Neural cell (in vitro differentiated cells): ENCODE results near the gene LRRC36. TPM values are rescaled to one million over a fixed set of nuclear protein-coding genes. Genes with fewer than 3 reads are reported as not detected.
A peak's percentile ranks its signal among the peaks of the same experiment; 100 is the strongest.

Source experiments
- H2AFZ ChIP-seq: fragments of 200-600, 300-800 bp; sonication (generic), shearing (Covaris generic); 2 replicates; pipeline ENCODE4 v1.6.0; 2014; ENCODE audit warnings: low read depth, mild to moderate bottlenecking, antibody characterized with exemption, low read length, moderate library complexity
- H3F3A ChIP-seq: fragments of 200-600 bp; shearing (Covaris generic); 2 replicates; pipeline ENCODE4 v1.6.1; 2016; ENCODE audit warnings: mild to moderate bottlenecking, moderate library complexity, mixed read lengths, antibody characterized with exemption, low read length; ENCODE audit not compliant: insufficient read depth, poor library complexity, severe bottlenecking
- H3K27ac ChIP-seq: fragments of 200-600, 300-800 bp; sonication (generic), shearing (Covaris generic); 2 replicates; pipeline ENCODE4 v1.5.1; 2014; ENCODE audit warnings: mild to moderate bottlenecking, low read length, moderate library complexity
- H3K27me3 ChIP-seq: fragments of 300-800, 200-600 bp; sonication (generic), shearing (Covaris generic); 2 replicates; pipeline ENCODE4 v1.6.0; 2014; ENCODE audit warnings: mild to moderate bottlenecking, low read depth, low read length, moderate library complexity; ENCODE audit not compliant: insufficient read depth
- H3K36me3 ChIP-seq: fragments of 300-800, 200-600 bp; sonication (generic), shearing (Covaris generic); 2 replicates; pipeline ENCODE4 v1.5.1; 2014; ENCODE audit warnings: mild to moderate bottlenecking, antibody characterized with exemption, low read length, moderate library complexity; ENCODE audit not compliant: insufficient read depth
- H3K4me2 ChIP-seq: fragments of 300-800, 200-600 bp; sonication (generic), shearing (Covaris generic); 2 replicates; pipeline ENCODE4 v1.6.0; 2014; ENCODE audit warnings: mild to moderate bottlenecking, low read length
- H3K4me3 ChIP-seq: fragments of 300-800, 200-600 bp; sonication (generic), shearing (Covaris generic); 2 replicates; pipeline ENCODE4 v1.5.1; 2014; ENCODE audit warnings: mild to moderate bottlenecking, low read length, moderate library complexity
- H3K79me2 ChIP-seq: fragments of 200-600 bp; shearing (Covaris generic); replicated peaks from 2 replicates; pipeline ENCODE4 v1.6.0; 2014; ENCODE audit warnings: mild to moderate bottlenecking, low read length, moderate library complexity; ENCODE audit not compliant: insufficient read depth
- H3K9ac ChIP-seq: fragments of 300-800, 200-600 bp; sonication (generic), shearing (Covaris generic); 2 replicates; pipeline ENCODE4 v1.6.1; 2016; ENCODE audit warnings: mild to moderate bottlenecking, low read length, mixed read lengths
- H3K9me2 ChIP-seq: fragments of 200-600 bp; shearing (Covaris generic); 2 replicates; pipeline ENCODE4 v1.6.1; 2016; ENCODE audit warnings: mild to moderate bottlenecking, low read length, mixed read lengths; ENCODE audit not compliant: insufficient read depth
- H3K9me3 ChIP-seq: fragments of 200-600, 300-800 bp; sonication (generic), shearing (Covaris generic); 2 replicates; pipeline ENCODE4 v1.6.1; 2016; ENCODE audit warnings: mild to moderate bottlenecking, mixed run types, low read length, moderate library complexity, mixed read lengths
- H4K20me1 ChIP-seq: fragments of 200-600 bp; shearing (Covaris generic); 2 replicates; pipeline ENCODE4 v1.6.1; 2016; ENCODE audit warnings: mild to moderate bottlenecking, mixed run types; ENCODE audit not compliant: insufficient read depth
- CTCF ChIP-seq: fragments of 450-650 bp; IDR thresholded peaks from 2 replicates; pipeline ENCODE4 v1.5.1; 2014; ENCODE audit warnings: antibody characterized with exemption, mild to moderate bottlenecking, moderate library complexity; ENCODE audit not compliant: poor library complexity, severe bottlenecking
- EP300 ChIP-seq: fragments of 450-650 bp; conservative IDR thresholded peaks from 2 replicates; pipeline ENCODE4 v1.6.1; 2014; ENCODE audit warnings: antibody characterized with exemption, mild to moderate bottlenecking, moderate library complexity; ENCODE audit not compliant: poor library complexity, severe bottlenecking
- EZH2 ChIP-seq: fragments of 200-600, 300-800 bp; shearing (Covaris generic), sonication (generic); IDR thresholded peaks from 2 replicates; pipeline ENCODE4 v1.6.1; 2014; ENCODE audit warnings: antibody characterized with exemption, low read length, borderline replicate concordance, mild to moderate bottlenecking; ENCODE audit not compliant: insufficient read depth, poor library complexity, severe bottlenecking
- MXI1 ChIP-seq: fragments of 450-650 bp; conservative IDR thresholded peaks from 2 replicates; pipeline ENCODE4 v1.6.1; 2014; ENCODE audit warnings: antibody characterized with exemption, mild to moderate bottlenecking; ENCODE audit not compliant: poor library complexity, severe bottlenecking
- POLR2AphosphoS5 ChIP-seq: IDR thresholded peaks from 2 replicates; pipeline ENCODE4 v1.6.1; 2012
- RAD21 ChIP-seq: fragments of 450-650 bp; conservative IDR thresholded peaks from 2 replicates; pipeline ENCODE4 v1.6.1; 2014; ENCODE audit warnings: antibody characterized with exemption, mild to moderate bottlenecking, moderate library complexity
- SMC3 ChIP-seq: fragments of 450-650 bp; conservative IDR thresholded peaks from 2 replicates; pipeline ENCODE4 v1.6.1; 2014; ENCODE audit warnings: antibody characterized with exemption, mild to moderate bottlenecking, moderate library complexity; ENCODE audit not compliant: poor library complexity
- TAF1 ChIP-seq: IDR thresholded peaks from 2 replicates; pipeline ENCODE4 v1.6.1; 2012; ENCODE audit warnings: low read depth
- polyA plus RNA-seq: library from polyadenylated mRNA; depleted of rRNA; stranded (reverse); fragments of >200 nt; gene quantifications from 2 replicates; pipeline ENCODE4 v1.2.3, GENCODE V29; 2014
- TF ChIP-seq, protein P1 (sequence below): IDR thresholded peaks from 2 replicates; pipeline ENCODE4 v1.6.1; 2012; ENCODE audit warnings: borderline replicate concordance

The LRRC36 gene
- polyA plus RNA-seq, 1 donor from 2014 or later, result 1.6 TPM

DNA sequence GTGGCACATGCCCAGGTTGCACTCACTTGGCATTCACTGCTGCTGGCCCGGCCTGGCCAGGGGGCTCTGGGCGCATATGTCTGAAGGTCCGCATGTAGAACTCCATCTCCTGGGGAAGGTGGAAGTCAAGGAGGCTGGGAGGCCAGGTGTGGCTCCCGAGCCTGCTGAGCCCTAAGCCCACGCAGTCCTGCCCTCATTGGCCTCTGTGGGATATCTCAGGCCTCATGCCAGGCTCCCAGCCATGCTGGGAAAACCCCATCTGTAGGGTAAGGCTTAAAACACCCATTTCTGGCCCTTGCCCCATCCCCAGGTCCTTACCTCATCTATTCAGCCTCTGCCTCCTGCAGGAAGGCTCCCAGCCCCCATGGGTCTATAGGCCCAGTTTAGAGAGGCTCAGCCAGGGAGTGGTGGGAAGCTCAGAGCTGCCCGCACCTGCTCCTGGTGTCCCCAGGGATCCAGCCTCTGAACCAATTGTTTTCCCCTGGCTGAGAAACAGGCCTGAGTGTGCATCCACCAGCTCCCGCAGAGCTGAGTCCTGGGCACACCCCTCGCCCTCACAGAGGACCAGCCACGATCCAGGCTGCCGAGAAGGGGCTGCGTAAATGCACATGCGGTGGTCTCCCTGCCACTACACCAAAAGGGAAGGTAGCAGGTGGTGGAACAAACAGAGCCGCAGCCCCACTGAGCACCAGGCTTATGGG is 69.0 kb downstream of the LRRC36 start:
- no peaks in the 10 kb centered on the region for H3K27me3 ChIP-seq
- H4K20me1 ChIP-seq, result no peaks in the 10 kb centered on the region
- H3K36me3 ChIP-seq, result no peaks in the 10 kb centered on the region
- H3K79me2 ChIP-seq, result no peaks in the 10 kb centered on the region
- H3K4me3 ChIP-seq, result peak overlapping the region; percentile 35
- H3K9ac ChIP-seq, result peak overlapping the region; percentile 24
- H3K9me2 ChIP-seq, result no peaks in the 10 kb centered on the region
- H3F3A ChIP-seq, result no peaks in the 10 kb centered on the region
- H2AFZ ChIP-seq, result peak overlapping the region; percentile 32
- no peak for TF ChIP-seq TAF1
- TF ChIP-seq, protein P1, sequence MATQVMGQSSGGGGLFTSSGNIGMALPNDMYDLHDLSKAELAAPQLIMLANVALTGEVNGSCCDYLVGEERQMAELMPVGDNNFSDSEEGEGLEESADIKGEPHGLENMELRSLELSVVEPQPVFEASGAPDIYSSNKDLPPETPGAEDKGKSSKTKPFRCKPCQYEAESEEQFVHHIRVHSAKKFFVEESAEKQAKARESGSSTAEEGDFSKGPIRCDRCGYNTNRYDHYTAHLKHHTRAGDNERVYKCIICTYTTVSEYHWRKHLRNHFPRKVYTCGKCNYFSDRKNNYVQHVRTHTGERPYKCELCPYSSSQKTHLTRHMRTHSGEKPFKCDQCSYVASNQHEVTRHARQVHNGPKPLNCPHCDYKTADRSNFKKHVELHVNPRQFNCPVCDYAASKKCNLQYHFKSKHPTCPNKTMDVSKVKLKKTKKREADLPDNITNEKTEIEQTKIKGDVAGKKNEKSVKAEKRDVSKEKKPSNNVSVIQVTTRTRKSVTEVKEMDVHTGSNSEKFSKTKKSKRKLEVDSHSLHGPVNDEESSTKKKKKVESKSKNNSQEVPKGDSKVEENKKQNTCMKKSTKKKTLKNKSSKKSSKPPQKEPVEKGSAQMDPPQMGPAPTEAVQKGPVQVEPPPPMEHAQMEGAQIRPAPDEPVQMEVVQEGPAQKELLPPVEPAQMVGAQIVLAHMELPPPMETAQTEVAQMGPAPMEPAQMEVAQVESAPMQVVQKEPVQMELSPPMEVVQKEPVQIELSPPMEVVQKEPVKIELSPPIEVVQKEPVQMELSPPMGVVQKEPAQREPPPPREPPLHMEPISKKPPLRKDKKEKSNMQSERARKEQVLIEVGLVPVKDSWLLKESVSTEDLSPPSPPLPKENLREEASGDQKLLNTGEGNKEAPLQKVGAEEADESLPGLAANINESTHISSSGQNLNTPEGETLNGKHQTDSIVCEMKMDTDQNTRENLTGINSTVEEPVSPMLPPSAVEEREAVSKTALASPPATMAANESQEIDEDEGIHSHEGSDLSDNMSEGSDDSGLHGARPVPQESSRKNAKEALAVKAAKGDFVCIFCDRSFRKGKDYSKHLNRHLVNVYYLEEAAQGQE, result no peak
- TF ChIP-seq EP300, result no peak
- no peak for TF ChIP-seq MXI1
- TF ChIP-seq POLR2AphosphoS5, result no peak
- TF ChIP-seq SMC3, result no peak
- H3K27ac ChIP-seq, result peak overlapping the region; percentile 31
- H3K4me2 ChIP-seq, result no peak overlapping the region
- no peaks in the 10 kb centered on the region for H3K9me3 ChIP-seq

DNA sequence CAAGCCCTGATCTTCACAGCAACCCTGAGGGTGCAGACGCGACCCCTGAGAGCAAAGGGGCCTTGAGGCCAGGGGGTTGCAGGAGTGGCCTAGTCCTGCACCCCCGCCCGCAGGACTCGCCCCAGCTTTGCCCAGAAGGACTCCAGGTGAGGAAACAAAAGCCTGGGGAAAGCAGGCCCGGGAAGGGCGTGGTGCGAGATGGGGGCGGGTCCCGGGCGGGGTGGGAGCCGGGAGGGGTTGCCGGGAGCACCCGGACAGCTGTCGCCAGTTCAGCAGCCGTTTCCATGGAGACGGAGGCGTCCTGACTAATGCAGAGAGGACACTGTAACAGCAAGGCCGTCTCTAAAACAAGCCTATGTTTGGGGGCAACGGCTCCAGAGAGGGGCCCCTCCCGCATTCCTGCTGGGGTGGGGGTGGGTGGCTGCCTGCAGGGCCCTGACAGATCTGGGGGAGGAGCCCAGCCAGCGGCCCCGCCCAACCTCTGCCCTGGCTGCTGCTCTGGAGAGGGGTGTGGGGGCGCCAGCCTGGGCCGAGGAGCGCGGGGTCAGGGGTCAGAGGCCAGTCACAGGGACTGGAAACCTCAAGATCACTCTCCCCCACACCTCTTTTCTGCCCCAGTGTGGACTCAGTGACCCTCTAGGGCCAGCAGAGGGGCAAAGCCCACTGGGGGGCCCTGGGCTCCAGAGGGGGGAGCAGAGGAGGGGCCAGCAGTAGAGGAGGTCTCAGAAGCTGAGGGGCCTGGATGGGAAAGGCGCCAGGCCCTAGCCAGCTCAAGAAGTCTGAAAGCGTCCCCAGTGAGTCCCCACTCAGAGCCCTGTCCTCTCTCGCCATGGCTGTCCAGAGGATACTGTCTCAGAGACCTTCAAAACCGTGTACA is 69.8 kb downstream of the LRRC36 start:
- Histone ChIP-seq H4K20me1 (no peaks in the 10 kb centered on the region), H3K9ac (peak overlapping the region; percentile 50), H2AFZ (peak overlapping the region; percentile 32), H3K4me3 (peak overlapping the region; percentile 35), H3K4me2 (no peak overlapping the region), H3K27ac (peak overlapping the region; percentile 31), H3F3A (no peaks in the 10 kb centered on the region), H3K36me3 (no peaks in the 10 kb centered on the region), H3K9me2 (no peaks in the 10 kb centered on the region), H3K27me3 (no peaks in the 10 kb centered on the region), H3K9me3 (no peaks in the 10 kb centered on the region), H3K79me2 (no peaks in the 10 kb centered on the region)
- peak; percentile 11 for TF ChIP-seq EP300
- no peak for TF ChIP-seq RAD21
- TF ChIP-seq CTCF, result no peak
- TF ChIP-seq EZH2, result no peak
